T47D (cell line): ENCODE results near the gene USP5.
"Not testable (repeated sequence)": the region's sequence is repeated elsewhere in the genome, so short reads cannot be mapped to it uniquely, and the experiment has no call there.

Source experiments
- DNase-seq, 2 experiments: peaks; one replicate each; pipeline versions ENCODE4 v3.0.0 to v3.0.0-alpha.2; 2011 to 2012; ENCODE audit warnings: low read depth in 1 of 2, low spot score in 1 of 2
- JUND ChIP-seq: IDR thresholded peaks from 2 replicates; pipeline ENCODE4 v1.6.1; 2012; ENCODE audit warnings: low read depth
- in situ Hi-C: cut with HindIII; loops from 2 replicates; pipeline ENCODE4 v1.10.0; 2016; ENCODE audit warnings: low sequenced_read_pairs, low pct_unique_long_range_greater_than_20kb

The USP5 gene

GRCh38 chr12:6851153-6851920 is 613 bp upstream of the USP5 start, which contains the start of gene CDCA3:
Gene CDCA3, minus strand, starts transcription at chr12:6851286. Its CDS starts 334 bp downstream, at chr12:6850952.
- DNase-seq = peak; percentile 87 to 93
- no peak for TF ChIP-seq JUND
- in situ Hi-C loops = no loop called here

- no peak for TF ChIP-seq JUND
- in situ Hi-C loops = no loop called here
- peak in 1 of 2 experiments; percentile 39 for DNase-seq
These were observed 853 bp downstream of the USP5 start for GRCh38 chr12:6852651-6853354.

DNA sequence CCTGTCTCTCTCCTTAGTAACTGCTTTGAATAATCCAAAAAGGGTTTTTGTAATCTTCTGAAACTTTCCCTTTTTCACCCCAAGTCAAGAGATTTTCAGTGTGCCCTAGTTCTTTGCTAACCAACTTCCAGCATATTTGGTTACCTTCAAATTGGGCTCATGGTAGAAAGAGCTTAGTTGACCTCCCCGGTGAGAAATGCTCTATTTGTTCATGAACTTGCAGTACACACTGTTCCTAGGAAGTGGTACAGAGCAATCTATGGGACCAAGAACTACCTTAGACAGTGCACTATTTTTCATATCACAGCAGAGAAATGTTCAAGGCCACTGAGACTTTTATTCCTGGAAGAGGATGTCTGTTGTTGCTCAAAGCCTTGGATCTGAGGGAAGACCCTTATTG is 1.7 kb downstream of the USP5 start:
- no peak for DNase-seq
- in situ Hi-C loops = no loop called here
- TF ChIP-seq JUND = no peak

DNA sequence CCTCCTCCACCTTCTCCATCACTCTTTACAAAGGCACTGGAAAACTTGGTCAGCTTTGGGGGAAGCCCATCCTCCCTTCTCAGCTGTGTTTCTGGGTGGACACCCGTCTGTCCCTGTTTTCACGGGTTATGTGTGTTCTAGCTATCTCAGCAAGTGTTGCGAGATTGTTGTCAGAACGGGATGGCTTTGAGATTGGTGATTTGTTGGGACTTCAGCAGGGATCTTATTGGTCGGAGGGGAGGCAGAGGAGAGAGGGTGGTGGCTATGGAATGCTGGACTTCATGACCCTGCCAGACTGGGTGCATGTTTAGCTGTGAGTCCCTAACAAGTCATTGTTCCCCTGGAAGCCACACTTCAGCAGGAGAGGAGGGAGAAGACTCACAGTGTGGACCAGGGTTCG is 2.1 kb downstream of the USP5 start:
- TF ChIP-seq JUND = no peak
- in situ Hi-C loops = no loop called here
- DNase-seq = no peak

- TF ChIP-seq JUND = no peak
- DNase-seq = no peak
- in situ Hi-C loops = no loop called here
These were observed 3.4 kb downstream of the USP5 start for GRCh38 chr12:6855322-6855721.

GRCh38 chr12:6858799-6859198 is 6.8 kb downstream of the USP5 start:
- in situ Hi-C loops = no loop called here
- no peak for DNase-seq
- TF ChIP-seq JUND = no peak

- no peak for TF ChIP-seq JUND
- in situ Hi-C loops = no loop called here
- no peak for DNase-seq
These were observed 8.2 kb downstream of the USP5 start for GRCh38 chr12:6860116-6860515.

DNA sequence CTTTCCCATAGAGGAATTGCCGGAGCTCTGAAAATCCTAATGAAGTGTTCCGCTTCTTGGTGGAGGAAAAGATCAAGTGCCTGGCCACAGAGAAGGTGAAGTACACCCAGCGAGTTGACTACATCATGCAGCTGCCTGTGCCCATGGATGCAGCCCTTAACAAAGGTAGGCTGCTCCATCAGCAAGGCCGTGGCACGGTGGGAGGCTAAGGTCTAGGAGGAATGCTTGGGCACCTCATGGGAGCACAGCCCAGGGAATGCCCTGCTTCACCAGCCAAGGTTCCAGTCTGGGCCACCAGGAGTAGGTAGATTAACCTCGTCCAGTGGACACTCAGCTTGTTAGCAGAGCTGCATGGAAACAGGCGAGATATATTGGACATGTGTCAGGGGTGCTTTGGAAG is 9.0 kb downstream of the USP5 start:
- TF ChIP-seq JUND = no peak

GRCh38 chr12:6861391-6861790 is 9.4 kb downstream of the USP5 start:
- no peak for TF ChIP-seq JUND
- no peak for DNase-seq
- in situ Hi-C loops = no loop called here

More for the DNA sequence above, 9.0 kb downstream of the USP5 start:
- in situ Hi-C loops = no loop called here
- DNase-seq = no peak

DNA sequence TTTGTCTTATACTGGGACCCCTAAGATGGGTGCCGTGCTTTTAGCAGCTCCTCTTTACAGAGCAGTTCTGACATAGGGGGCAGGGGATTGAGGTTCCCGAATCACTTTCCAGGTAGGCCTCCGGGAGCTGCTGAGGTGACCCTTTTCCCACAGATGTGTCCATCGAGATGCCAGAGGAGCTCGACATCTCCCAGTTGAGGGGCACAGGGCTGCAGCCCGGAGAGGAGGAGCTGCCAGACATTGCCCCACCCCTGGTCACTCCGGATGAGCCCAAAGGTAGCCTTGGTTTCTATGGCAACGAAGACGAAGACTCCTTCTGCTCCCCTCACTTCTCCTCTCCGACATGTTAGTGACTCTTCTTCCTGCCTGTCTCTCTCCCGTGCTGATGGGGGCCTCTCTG is 11.1 kb downstream of the USP5 start:
- in situ Hi-C loops = no loop called here
- DNase-seq = no peak
- TF ChIP-seq JUND = no peak

DNA sequence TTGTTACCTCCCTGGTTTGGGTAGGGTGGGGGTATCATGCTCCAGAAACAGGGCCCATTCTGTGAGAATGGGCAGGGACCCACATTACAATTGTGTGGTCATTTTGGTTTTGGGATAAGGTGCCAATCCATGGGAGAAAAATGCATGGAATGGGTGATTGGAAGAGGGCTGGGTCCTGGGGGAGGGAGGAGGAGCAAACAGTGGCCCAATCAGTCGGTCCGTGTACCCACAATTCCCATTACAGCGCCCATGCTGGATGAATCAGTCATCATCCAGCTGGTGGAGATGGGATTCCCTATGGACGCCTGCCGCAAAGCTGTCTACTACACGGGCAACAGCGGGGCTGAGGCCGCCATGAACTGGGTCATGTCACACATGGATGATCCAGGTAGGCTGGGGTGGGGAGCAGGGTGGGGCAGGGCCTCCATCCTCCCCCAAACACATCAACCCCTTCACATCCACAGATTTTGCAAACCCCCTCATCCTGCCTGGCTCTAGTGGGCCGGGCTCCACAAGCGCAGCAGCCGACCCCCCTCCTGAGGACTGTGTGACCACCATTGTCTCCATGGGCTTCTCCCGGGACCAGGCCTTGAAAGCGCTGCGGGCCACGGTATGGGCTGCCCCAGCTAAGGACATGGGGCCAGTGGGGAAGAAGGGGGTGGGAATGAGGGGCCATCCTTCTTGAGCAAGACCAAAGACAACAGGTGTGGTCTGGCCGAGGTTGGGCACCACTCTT is 11.8 kb downstream of the USP5 start:
- no peak for TF ChIP-seq JUND
- in situ Hi-C loops = no loop called here
- no peak for DNase-seq

DNA sequence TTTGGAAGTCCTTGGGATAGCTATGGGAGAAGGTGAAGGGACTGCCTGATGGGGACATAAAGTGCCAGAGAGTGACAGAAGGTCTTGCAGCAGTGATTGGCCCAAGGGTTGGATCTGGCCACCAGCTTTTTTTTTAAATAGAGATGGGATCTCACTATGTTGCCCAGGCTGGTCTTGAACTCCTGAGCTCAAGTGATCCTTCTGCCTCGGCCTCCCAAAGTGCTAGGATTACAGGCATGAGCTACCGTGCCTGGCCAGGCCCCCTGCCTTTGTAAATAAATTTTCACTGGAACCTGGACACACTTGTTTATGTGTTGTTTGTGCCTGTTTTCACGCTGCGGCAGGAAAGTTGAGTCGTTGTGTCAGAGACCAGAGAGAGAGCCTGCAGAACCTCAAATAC is 13.4 kb downstream of the USP5 start:
- in situ Hi-C loops, DNase-seq: not testable (repeated sequence)

DNA sequence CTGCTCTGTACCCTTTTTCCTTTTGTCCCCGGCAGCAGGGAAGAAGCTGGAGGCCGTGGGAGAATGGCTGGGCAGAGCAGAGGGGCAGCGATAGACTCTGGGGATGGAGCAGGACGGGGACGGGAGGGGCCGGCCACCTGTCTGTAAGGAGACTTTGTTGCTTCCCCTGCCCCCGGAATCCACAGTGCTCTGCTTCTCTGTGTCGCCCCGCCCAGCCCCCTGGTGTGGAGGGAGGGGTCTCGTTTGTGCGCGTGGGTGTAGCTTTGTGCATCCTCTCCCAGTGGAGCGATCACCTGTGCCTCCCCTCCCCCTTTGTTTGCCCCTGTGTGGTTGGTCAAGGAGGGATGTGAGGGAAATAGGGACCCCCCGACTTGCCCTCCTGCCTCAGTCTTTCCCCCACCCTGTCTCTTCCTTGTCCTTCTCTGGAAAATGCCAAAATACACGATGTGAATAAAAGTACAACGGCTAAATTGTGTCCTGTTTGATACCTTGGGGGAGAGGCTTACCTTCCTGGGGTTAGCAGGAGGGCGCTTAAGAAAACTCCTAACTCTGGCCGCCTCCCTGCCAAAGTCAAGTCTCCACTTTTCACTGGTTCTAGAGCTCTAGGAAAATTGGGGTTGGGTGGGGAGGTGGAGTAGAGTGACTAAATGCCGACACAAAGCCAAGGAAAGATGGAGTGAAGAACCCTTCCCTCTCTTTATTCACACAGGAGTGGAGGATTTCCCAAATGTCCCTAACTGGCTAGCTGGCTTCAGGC is 14.4 kb downstream of the USP5 start:
- no peak for TF ChIP-seq JUND
- in situ Hi-C loops = no loop called here
- DNase-seq = no peak
